Activated naive CD4-positive, alpha-beta T cell treated with anti-CD3 and anti-CD28 coated beads, Interleukin-2, amount 10 ng/mL, durations not matched to agents 7 days and 5 days (primary cell): ENCODE results near the gene TMEM184C.

ENCODE experiments used
- CTCF ChIA-PET: fragments of 350-600 bp; sonication (Branson Sonifier 250); formaldehyde crosslinking; loops from one replicate; lab custom pipeline; 2021; ENCODE audit warnings: antibody characterized with exemption; lab: Charles Lee
- DNase-seq: peaks from one replicate; pipeline ENCODE4 v3.0.0-alpha.2; 2020
- H3K27ac Mint-ChIP-seq: one replicate; pipeline ENCODE4 v1.8.0; 2021; ENCODE audit warnings: mild to moderate bottlenecking, moderate library complexity, mixed read lengths
- H3K27me3 Mint-ChIP-seq: one replicate; pipeline ENCODE4 v1.8.0; 2021; ENCODE audit warnings: mild to moderate bottlenecking, mixed read lengths
- H3K36me3 Mint-ChIP-seq: one replicate; pipeline ENCODE4 v1.8.0; 2021; ENCODE audit warnings: mixed read lengths
- H3K4me1 Mint-ChIP-seq: one replicate; pipeline ENCODE4 v1.8.0; 2021; ENCODE audit warnings: mixed read lengths
- H3K4me3 Mint-ChIP-seq: one replicate; pipeline ENCODE4 v1.8.0; 2021; ENCODE audit warnings: mild to moderate bottlenecking, moderate library complexity, mixed read lengths
- H3K9me3 Mint-ChIP-seq: one replicate; pipeline ENCODE4 v1.8.0; 2021; ENCODE audit warnings: mixed read lengths

TMEM184C gene

DNA sequence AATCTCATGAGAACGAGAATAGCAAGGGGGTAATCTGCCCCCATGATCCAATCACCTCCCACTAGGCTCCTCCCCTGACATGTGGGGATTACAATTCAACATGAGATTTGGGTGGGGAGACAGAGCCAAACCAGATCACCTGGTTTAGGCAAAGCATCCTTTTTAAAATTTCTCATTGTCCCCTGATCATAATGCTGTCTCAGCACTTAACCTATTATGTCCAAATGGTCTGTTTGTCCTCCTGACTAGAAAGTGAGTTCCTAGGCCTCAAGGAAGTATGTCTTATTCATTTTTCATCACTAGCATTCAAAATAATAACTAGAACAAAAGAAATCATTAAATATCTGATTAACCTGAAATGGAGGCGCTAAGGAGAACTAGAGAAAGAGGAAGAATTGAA, 74.6 kb downstream of the TMEM184C start:
- H3K27ac Mint-ChIP-seq = no peak overlapping the region
- no peak overlapping the region for H3K4me3 Mint-ChIP-seq
- H3K4me1 Mint-ChIP-seq = peaks cover 28% of the 10 kb centered on the region
- peaks cover 2% of the 10 kb centered on the region for H3K36me3 Mint-ChIP-seq
- DNase-seq = no peak
- H3K9me3 Mint-ChIP-seq = no peaks in the 10 kb centered on the region
- CTCF ChIA-PET = no interaction called here
- H3K27me3 Mint-ChIP-seq = peaks cover 27% of the 10 kb centered on the region

DNA sequence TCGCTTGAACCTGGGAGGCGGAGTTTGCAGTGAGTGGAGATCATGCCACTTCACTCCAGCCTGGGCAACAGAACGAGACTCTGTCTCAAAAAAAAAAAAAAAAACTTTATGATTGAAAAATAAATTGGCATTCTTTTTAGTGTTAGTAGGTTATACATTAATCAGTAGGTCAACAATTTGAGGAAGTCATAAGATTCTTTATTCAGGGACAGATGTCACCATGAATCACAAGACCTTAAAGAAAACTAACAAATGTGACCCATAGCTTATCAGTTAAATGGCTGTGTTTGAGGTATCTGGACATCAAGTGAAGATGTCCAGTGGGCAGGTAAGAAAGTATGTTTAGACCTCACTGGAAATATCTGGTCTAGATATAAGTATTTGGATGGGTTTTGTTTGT, 76.0 kb downstream of the TMEM184C start:
- H3K4me1 Mint-ChIP-seq = peaks cover 21% of the 10 kb centered on the region

DNA sequence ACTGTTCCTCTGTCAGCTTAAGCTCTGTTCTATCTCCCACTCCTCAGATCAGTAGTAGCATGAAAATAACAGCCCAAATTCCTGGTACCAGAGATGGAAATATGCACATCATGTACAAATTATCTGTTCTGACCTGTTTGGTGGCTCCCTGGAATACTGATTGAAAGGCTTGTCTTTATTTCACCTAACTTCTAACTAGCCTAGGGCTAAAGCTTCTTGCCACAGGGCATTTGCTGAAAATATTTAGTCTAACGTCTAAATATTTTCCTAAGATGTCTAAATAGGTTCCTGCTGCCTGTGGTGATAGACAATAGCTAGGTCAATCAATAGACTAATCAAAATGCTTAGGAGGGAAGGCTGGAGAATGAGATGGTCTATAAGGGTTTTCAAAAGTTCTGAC, 79.7 kb downstream of the TMEM184C start:
- Mint-ChIP-seq H3K9me3 (no peaks in the 10 kb centered on the region), H3K27ac (no peak overlapping the region), H3K27me3 (peaks cover 51% of the 10 kb centered on the region), H3K36me3 (no peaks in the 10 kb centered on the region), H3K4me3 (no peak overlapping the region), H3K4me1 (no peaks in the 10 kb centered on the region)
- DNase-seq = no peak
- CTCF ChIA-PET = interaction anchor here (0.7 to 1.3 kb wide), 2 partner anchors 11 to 35 kb away, joined by 3 to 5 read pairs; partner anchors contain the start of gene ARHGAP10

More for the DNA sequence above, 76.0 kb downstream of the TMEM184C start:
- DNase-seq = no peak
- no peak overlapping the region for H3K4me3 Mint-ChIP-seq
- no peaks in the 10 kb centered on the region for H3K9me3 Mint-ChIP-seq
- H3K27me3 Mint-ChIP-seq = peaks cover 31% of the 10 kb centered on the region
- no peaks in the 10 kb centered on the region for H3K36me3 Mint-ChIP-seq
- CTCF ChIA-PET = interaction anchor here (0.6 to 1.0 kb wide), 2 partner anchors 44 to 174 kb away, joined by 3 read pairs; no protein-coding TSS in a partner anchor
- H3K27ac Mint-ChIP-seq = no peak overlapping the region

DNA sequence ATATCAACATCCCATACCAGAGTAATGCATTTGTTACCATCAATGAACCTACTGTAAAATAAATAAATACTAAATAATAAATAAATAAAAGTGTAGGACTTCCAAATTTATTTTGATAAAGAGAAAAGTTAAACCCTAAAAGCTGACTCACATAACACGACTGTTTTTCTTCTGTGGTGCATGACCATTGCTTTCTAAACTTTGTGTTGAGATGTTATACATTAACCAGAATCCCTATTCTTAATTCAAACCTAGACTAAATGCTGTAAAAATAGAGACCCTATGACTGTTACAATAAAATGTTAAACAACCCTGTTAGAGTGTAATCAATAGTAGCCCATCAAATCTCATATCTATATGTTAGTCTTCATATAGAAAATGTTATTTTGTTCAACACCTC, 87.6 kb downstream of the TMEM184C start:
- Mint-ChIP-seq H3K27ac (no peak overlapping the region), H3K27me3 (peaks cover 26% of the 10 kb centered on the region), H3K9me3 (no peaks in the 10 kb centered on the region), H3K4me3 (no peak overlapping the region), H3K36me3 (no peaks in the 10 kb centered on the region), H3K4me1 (peaks cover 5% of the 10 kb centered on the region)
- CTCF ChIA-PET = interaction anchor here (0.6 to 2.1 kb wide), 2 partner anchors 21 to 162 kb away, joined by 3 to 7 read pairs; no protein-coding TSS in a partner anchor
- no peak for DNase-seq

DNA sequence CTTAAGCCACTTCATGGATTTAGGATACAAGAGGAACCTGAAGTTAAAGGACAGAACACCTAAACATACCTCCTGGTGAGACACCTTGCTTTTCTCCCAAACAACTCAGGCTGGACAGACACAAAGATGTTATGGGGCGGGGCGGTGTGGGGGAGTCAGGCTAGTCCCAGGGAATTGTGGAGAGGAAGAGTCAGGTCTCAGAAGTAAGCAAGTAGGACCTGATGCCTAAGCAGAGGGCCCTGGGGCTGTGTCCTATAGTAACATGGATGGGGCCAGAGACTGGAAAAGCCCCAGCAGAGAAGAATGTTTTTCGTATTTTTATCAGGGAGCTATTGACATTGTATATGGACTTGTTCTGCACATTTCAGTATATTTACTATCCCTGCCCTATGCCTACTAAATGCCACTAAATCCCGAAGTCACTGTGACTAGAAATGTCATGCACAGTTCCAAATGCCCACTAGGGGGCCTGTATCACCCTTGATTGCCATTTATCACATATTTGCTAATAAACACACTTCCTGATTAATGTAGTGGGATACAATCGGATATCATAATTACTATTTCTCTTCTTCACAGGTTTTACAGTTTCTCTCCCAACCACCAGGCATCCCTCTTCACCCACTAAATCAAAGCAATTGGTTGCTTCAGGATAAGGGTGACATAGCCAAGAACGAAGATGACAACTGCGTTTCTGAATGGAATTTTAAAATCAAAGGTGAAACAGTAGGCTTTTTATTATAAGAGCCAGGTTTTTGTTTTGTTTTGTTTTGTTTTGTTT, 90.9 kb downstream of the TMEM184C start:
- no peak overlapping the region for H3K4me3 Mint-ChIP-seq
- DNase-seq = peak; percentile 59
- peaks cover 10% of the 10 kb centered on the region for H3K27me3 Mint-ChIP-seq
- CTCF ChIA-PET = interaction anchor here (0.6 to 7.8 kb wide), 17 partner anchors 11 to 400 kb away, joined by 3 to 95 read pairs (median 4); partner anchors contain the start of gene ARHGAP10
- H3K36me3 Mint-ChIP-seq = no peaks in the 10 kb centered on the region
- peaks cover 5% of the 10 kb centered on the region for H3K4me1 Mint-ChIP-seq
- H3K9me3 Mint-ChIP-seq = no peaks in the 10 kb centered on the region
- no peak overlapping the region for H3K27ac Mint-ChIP-seq

DNA sequence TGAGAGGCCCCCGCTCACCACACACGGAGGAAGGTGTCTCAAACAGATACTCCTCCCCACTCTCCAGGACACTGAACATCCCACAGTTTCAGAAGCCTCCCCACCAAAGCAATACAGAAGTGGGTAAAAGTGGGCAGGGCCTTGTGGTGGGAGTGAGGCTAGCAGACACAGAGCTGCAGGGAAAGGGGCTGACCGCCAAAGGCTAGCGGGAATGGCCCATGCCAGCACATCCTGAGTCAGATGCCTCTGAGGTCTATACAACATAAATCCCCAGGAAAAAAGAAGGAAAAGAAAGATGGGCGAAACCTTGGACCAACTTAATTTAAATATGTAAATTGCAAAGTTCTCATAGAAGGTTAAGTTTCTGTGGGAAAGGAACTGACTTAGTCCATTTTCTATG, 92.8 kb downstream of the TMEM184C start:
- CTCF ChIA-PET = interaction anchor here (7.8 kb wide), 1 partner anchor 156 kb away, joined by 95 read pairs; no protein-coding TSS in a partner anchor
- H3K9me3 Mint-ChIP-seq = no peaks in the 10 kb centered on the region
- no peak overlapping the region for H3K27ac Mint-ChIP-seq
- H3K4me1 Mint-ChIP-seq = peaks cover 5% of the 10 kb centered on the region
- no peaks in the 10 kb centered on the region for H3K36me3 Mint-ChIP-seq
- no peak overlapping the region for H3K4me3 Mint-ChIP-seq
- DNase-seq = no peak
- H3K27me3 Mint-ChIP-seq = peaks cover 6% of the 10 kb centered on the region

DNA sequence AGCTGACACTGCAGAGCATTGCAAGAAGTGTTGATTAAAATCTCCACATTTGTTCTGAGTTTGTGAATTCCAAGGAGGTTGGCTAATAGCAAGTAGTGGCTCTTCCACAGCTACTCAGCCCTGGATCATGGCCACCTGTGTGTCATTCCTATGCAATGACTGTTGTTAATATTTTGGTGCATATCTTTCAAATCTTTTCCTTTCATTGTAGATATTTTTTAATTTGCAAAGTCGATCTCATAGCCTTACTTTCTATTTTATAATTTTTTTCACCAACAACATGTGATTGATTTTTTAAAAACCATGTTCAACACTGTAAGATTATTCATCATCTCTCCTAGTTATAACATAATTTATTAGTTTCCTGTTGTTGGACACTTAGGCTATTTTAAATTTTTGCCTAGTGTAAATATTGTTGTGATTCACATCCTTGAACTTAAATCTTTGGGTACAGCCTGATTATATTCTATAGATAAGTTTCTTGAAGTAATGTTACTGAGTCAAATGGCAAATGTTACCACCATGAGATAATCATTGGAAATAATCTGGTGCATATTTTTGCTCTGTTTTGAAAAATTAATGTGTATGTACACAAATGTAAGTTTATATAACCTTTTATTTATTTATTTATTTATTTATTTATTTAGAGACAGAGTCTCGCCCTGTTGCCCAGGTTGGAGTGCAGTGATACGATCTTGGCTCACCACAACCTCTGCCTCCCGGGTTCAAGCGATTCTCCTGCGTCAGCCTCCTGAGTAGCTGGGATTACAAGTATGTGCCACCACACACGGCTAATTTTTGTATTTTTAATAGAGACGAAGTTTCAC, 97.6 kb downstream of the TMEM184C start:
- DNase-seq = no peak
- no peaks in the 10 kb centered on the region for H3K4me1 Mint-ChIP-seq
- CTCF ChIA-PET = interaction anchor here (7.8 kb wide), 1 partner anchor 151 kb away, joined by 95 read pairs; no protein-coding TSS in a partner anchor
- H3K4me3 Mint-ChIP-seq = no peak overlapping the region
- no peaks in the 10 kb centered on the region for H3K9me3 Mint-ChIP-seq
- no peaks in the 10 kb centered on the region for H3K36me3 Mint-ChIP-seq
- no peak overlapping the region for H3K27ac Mint-ChIP-seq
- peaks cover 11% of the 10 kb centered on the region for H3K27me3 Mint-ChIP-seq

DNA sequence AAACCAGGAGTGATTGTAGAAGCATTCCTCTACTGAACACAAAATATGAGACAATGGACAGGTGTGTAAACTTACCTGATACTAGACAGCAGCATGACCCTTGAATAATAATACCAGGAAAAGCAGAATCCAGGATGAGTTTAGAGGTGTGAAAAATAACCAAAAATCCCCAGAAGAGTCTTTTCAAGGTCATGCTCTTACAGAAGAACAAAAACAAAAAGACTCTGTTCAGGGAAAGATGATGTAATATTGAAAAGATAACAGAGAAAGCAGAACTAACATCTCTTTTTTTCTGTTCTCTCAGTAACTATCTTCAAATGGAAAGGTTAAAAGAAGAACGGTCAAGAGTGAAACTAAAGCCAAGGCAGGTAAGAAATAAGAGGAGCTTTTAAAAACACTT, 100.7 kb downstream of the TMEM184C start:
- Mint-ChIP-seq H3K27me3 (peaks cover 11% of the 10 kb centered on the region), H3K9me3 (no peaks in the 10 kb centered on the region), H3K27ac (no peak overlapping the region), H3K4me1 (no peaks in the 10 kb centered on the region), H3K36me3 (no peaks in the 10 kb centered on the region), H3K4me3 (no peak overlapping the region)
- DNase-seq = no peak
- CTCF ChIA-PET = no interaction called here
